ENCODE measurements around the gene RASAL3.

Gene RASAL3

GRCh38 chr19:15443325-15443724 lies 21.0 kb downstream of the RASAL3 start:
- no peaks in the 10 kb centered on the region for H3K27me3 ChIP-seq (ENCODE audit: control insufficient read depth in 5 of 5, insufficient read depth in 4 of 5, low read length in 5 of 5)
- no peak overlapping the region for H3K4me3 ChIP-seq (ENCODE audit: low read depth in 1 of 5, low read length in 5 of 5)
- H3K36me3 ChIP-seq (ENCODE audit: control insufficient read depth in 5 of 5, insufficient read depth in 5 of 5, low read length in 5 of 5): peaks cover 0 to 37% (median 5%) of the 10 kb centered on the region in 5 donors
- H3K27ac ChIP-seq (ENCODE audit: low read depth, low read length): no peak overlapping the region
- no peak overlapping the region for H3K9ac ChIP-seq (ENCODE audit: low read length in 5 of 5)
- no peaks in the 10 kb centered on the region for H3K9me3 ChIP-seq (ENCODE audit: control insufficient read depth in 5 of 5, low read length in 5 of 5)
- H3K4me1 ChIP-seq (ENCODE audit: control insufficient read depth in 5 of 5, insufficient read depth in 5 of 5, low read length in 5 of 5): peaks cover 0 to 16% (median 2%) of the 10 kb centered on the region in 5 donors

GRCh38 chr19:15442142-15442920 lies 22.0 kb downstream of the RASAL3 start:
- Histone ChIP-seq H3K27ac (ENCODE audit: low read depth, low read length) (no peak overlapping the region), H3K27me3 (ENCODE audit: control insufficient read depth in 5 of 5, insufficient read depth in 4 of 5, low read length in 5 of 5) (no peaks in the 10 kb centered on the region), H3K4me3 (ENCODE audit: low read depth in 1 of 5, low read length in 5 of 5) (no peak overlapping the region), H3K36me3 (ENCODE audit: control insufficient read depth in 5 of 5, insufficient read depth in 5 of 5, low read length in 5 of 5) (peaks cover 0 to 35% (median 5%) of the 10 kb centered on the region in 5 donors), H3K9ac (ENCODE audit: low read length in 5 of 5) (no peak overlapping the region), H3K9me3 (ENCODE audit: control insufficient read depth in 5 of 5, low read length in 5 of 5) (no peaks in the 10 kb centered on the region), H3K4me1 (ENCODE audit: control insufficient read depth in 5 of 5, insufficient read depth in 5 of 5, low read length in 5 of 5) (peaks cover 0 to 25% (median 4%) of the 10 kb centered on the region in 5 donors)

GRCh38 chr19:15441317-15441716 lies 23.0 kb downstream of the RASAL3 start:
- H3K4me3 ChIP-seq (ENCODE audit: low read depth in 1 of 5, low read length in 5 of 5): no peak overlapping the region
- no peak overlapping the region for H3K27ac ChIP-seq (ENCODE audit: low read depth, low read length)
- peaks cover 0 to 26% (median 4%) of the 10 kb centered on the region in 5 donors for H3K36me3 ChIP-seq (ENCODE audit: control insufficient read depth in 5 of 5, insufficient read depth in 5 of 5, low read length in 5 of 5)
- no peaks in the 10 kb centered on the region for H3K27me3 ChIP-seq (ENCODE audit: control insufficient read depth in 5 of 5, insufficient read depth in 4 of 5, low read length in 5 of 5)
- H3K9ac ChIP-seq (ENCODE audit: low read length in 5 of 5): no peak overlapping the region
- no peaks in the 10 kb centered on the region for H3K9me3 ChIP-seq (ENCODE audit: control insufficient read depth in 5 of 5, low read length in 5 of 5)
- peaks cover 0 to 28% (median 4%) of the 10 kb centered on the region in 5 donors for H3K4me1 ChIP-seq (ENCODE audit: control insufficient read depth in 5 of 5, insufficient read depth in 5 of 5, low read length in 5 of 5)

- no peaks in the 10 kb centered on the region for H3K27me3 ChIP-seq (ENCODE audit: control insufficient read depth in 5 of 5, insufficient read depth in 4 of 5, low read length in 5 of 5)
- no peak overlapping the region for H3K9ac ChIP-seq (ENCODE audit: low read length in 5 of 5)
- peaks cover 0 to 28% (median 4%) of the 10 kb centered on the region in 5 donors for H3K4me1 ChIP-seq (ENCODE audit: control insufficient read depth in 5 of 5, insufficient read depth in 5 of 5, low read length in 5 of 5)
- no peak overlapping the region for H3K27ac ChIP-seq (ENCODE audit: low read depth, low read length)
- H3K4me3 ChIP-seq (ENCODE audit: low read depth in 1 of 5, low read length in 5 of 5): no peak overlapping the region
- no peaks in the 10 kb centered on the region for H3K9me3 ChIP-seq (ENCODE audit: control insufficient read depth in 5 of 5, low read length in 5 of 5)
- peaks cover 0 to 23% (median 5%) of the 10 kb centered on the region in 5 donors for H3K36me3 ChIP-seq (ENCODE audit: control insufficient read depth in 5 of 5, insufficient read depth in 5 of 5, low read length in 5 of 5)
Observed at GRCh38 chr19:15439821-15440641, 24.3 kb downstream of the RASAL3 start.

- Histone ChIP-seq H3K4me1 (ENCODE audit: control insufficient read depth in 5 of 5, insufficient read depth in 5 of 5, low read length in 5 of 5) (peaks cover 0 to 28% (median 4%) of the 10 kb centered on the region in 5 donors), H3K9me3 (ENCODE audit: control insufficient read depth in 5 of 5, low read length in 5 of 5) (no peaks in the 10 kb centered on the region), H3K27ac (ENCODE audit: low read depth, low read length) (no peak overlapping the region), H3K4me3 (ENCODE audit: low read depth in 1 of 5, low read length in 5 of 5) (no peak overlapping the region), H3K36me3 (ENCODE audit: control insufficient read depth in 5 of 5, insufficient read depth in 5 of 5, low read length in 5 of 5) (peaks cover 0 to 18% (median 5%) of the 10 kb centered on the region in 5 donors), H3K27me3 (ENCODE audit: control insufficient read depth in 5 of 5, insufficient read depth in 4 of 5, low read length in 5 of 5) (no peaks in the 10 kb centered on the region), H3K9ac (ENCODE audit: low read length in 5 of 5) (no peak overlapping the region)
Observed at GRCh38 chr19:15439078-15439799, 25.1 kb downstream of the RASAL3 start.

- peaks cover under 1 to 25% (median 6%) of the 10 kb centered on the region in 5 donors for H3K4me1 ChIP-seq (ENCODE audit: control insufficient read depth in 5 of 5, insufficient read depth in 5 of 5, low read length in 5 of 5)
- no peak overlapping the region for H3K9ac ChIP-seq (ENCODE audit: low read length in 5 of 5)
- H3K27ac ChIP-seq (ENCODE audit: low read depth, low read length): no peak overlapping the region
- H3K9me3 ChIP-seq (ENCODE audit: control insufficient read depth in 5 of 5, low read length in 5 of 5): no peaks in the 10 kb centered on the region
- H3K4me3 ChIP-seq (ENCODE audit: low read depth in 1 of 5, low read length in 5 of 5): no peak overlapping the region
- H3K27me3 ChIP-seq (ENCODE audit: control insufficient read depth in 5 of 5, insufficient read depth in 4 of 5, low read length in 5 of 5): no peaks in the 10 kb centered on the region
- peaks cover 0 to 18% (median 5%) of the 10 kb centered on the region in 5 donors for H3K36me3 ChIP-seq (ENCODE audit: control insufficient read depth in 5 of 5, insufficient read depth in 5 of 5, low read length in 5 of 5)
Observed at GRCh38 chr19:15438577-15438976, 25.8 kb downstream of the RASAL3 start.

GRCh38 chr19:15438124-15438496 lies 26.2 kb downstream of the RASAL3 start:
- Histone ChIP-seq H3K9me3 (ENCODE audit: control insufficient read depth in 5 of 5, low read length in 5 of 5) (no peaks in the 10 kb centered on the region), H3K9ac (ENCODE audit: low read length in 5 of 5) (peak overlapping the region in 1 of 5 donors; percentile 35), H3K4me3 (ENCODE audit: low read depth in 1 of 5, low read length in 5 of 5) (no peak overlapping the region), H3K4me1 (ENCODE audit: control insufficient read depth in 5 of 5, insufficient read depth in 5 of 5, low read length in 5 of 5) (peaks cover 3 to 26% (median 10%) of the 10 kb centered on the region in 5 donors), H3K36me3 (ENCODE audit: control insufficient read depth in 5 of 5, insufficient read depth in 5 of 5, low read length in 5 of 5) (peaks cover 0 to 18% (median 5%) of the 10 kb centered on the region in 5 donors), H3K27ac (ENCODE audit: low read depth, low read length) (no peak overlapping the region), H3K27me3 (ENCODE audit: control insufficient read depth in 5 of 5, insufficient read depth in 4 of 5, low read length in 5 of 5) (no peaks in the 10 kb centered on the region)

GRCh38 chr19:15437355-15438123 lies 26.8 kb downstream of the RASAL3 start:
- H3K9me3 ChIP-seq (ENCODE audit: control insufficient read depth in 5 of 5, low read length in 5 of 5): no peaks in the 10 kb centered on the region
- H3K4me3 ChIP-seq (ENCODE audit: low read depth in 1 of 5, low read length in 5 of 5): no peak overlapping the region
- no peak overlapping the region for H3K27ac ChIP-seq (ENCODE audit: low read depth, low read length)
- peaks cover 3 to 31% (median 14%) of the 10 kb centered on the region in 5 donors for H3K4me1 ChIP-seq (ENCODE audit: control insufficient read depth in 5 of 5, insufficient read depth in 5 of 5, low read length in 5 of 5)
- H3K9ac ChIP-seq (ENCODE audit: low read length in 5 of 5): no peak overlapping the region
- H3K36me3 ChIP-seq (ENCODE audit: control insufficient read depth in 5 of 5, insufficient read depth in 5 of 5, low read length in 5 of 5): peaks cover 0 to 18% (median 5%) of the 10 kb centered on the region in 5 donors
- H3K27me3 ChIP-seq (ENCODE audit: control insufficient read depth in 5 of 5, insufficient read depth in 4 of 5, low read length in 5 of 5): no peaks in the 10 kb centered on the region

GRCh38 chr19:15436826-15437110 lies 27.6 kb downstream of the RASAL3 start:
- Histone ChIP-seq H3K4me1 (ENCODE audit: control insufficient read depth in 5 of 5, insufficient read depth in 5 of 5, low read length in 5 of 5) (peaks cover 4 to 34% (median 17%) of the 10 kb centered on the region in 5 donors), H3K4me3 (ENCODE audit: low read depth in 1 of 5, low read length in 5 of 5) (no peak overlapping the region), H3K27ac (ENCODE audit: low read depth, low read length) (no peak overlapping the region), H3K36me3 (ENCODE audit: control insufficient read depth in 5 of 5, insufficient read depth in 5 of 5, low read length in 5 of 5) (peaks cover 0 to 18% (median 5%) of the 10 kb centered on the region in 5 donors), H3K9me3 (ENCODE audit: control insufficient read depth in 5 of 5, low read length in 5 of 5) (no peaks in the 10 kb centered on the region), H3K27me3 (ENCODE audit: control insufficient read depth in 5 of 5, insufficient read depth in 4 of 5, low read length in 5 of 5) (no peaks in the 10 kb centered on the region), H3K9ac (ENCODE audit: low read length in 5 of 5) (no peak overlapping the region)
